ENCODE results near the gene TARBP1.
A peak's percentile ranks its signal among the peaks of the same experiment; 100 is the strongest.
"Not testable (repeated sequence)": the region's sequence is repeated elsewhere in the genome, so short reads cannot be mapped to it uniquely, and the experiment has no call there.

The TARBP1 gene, protein sequence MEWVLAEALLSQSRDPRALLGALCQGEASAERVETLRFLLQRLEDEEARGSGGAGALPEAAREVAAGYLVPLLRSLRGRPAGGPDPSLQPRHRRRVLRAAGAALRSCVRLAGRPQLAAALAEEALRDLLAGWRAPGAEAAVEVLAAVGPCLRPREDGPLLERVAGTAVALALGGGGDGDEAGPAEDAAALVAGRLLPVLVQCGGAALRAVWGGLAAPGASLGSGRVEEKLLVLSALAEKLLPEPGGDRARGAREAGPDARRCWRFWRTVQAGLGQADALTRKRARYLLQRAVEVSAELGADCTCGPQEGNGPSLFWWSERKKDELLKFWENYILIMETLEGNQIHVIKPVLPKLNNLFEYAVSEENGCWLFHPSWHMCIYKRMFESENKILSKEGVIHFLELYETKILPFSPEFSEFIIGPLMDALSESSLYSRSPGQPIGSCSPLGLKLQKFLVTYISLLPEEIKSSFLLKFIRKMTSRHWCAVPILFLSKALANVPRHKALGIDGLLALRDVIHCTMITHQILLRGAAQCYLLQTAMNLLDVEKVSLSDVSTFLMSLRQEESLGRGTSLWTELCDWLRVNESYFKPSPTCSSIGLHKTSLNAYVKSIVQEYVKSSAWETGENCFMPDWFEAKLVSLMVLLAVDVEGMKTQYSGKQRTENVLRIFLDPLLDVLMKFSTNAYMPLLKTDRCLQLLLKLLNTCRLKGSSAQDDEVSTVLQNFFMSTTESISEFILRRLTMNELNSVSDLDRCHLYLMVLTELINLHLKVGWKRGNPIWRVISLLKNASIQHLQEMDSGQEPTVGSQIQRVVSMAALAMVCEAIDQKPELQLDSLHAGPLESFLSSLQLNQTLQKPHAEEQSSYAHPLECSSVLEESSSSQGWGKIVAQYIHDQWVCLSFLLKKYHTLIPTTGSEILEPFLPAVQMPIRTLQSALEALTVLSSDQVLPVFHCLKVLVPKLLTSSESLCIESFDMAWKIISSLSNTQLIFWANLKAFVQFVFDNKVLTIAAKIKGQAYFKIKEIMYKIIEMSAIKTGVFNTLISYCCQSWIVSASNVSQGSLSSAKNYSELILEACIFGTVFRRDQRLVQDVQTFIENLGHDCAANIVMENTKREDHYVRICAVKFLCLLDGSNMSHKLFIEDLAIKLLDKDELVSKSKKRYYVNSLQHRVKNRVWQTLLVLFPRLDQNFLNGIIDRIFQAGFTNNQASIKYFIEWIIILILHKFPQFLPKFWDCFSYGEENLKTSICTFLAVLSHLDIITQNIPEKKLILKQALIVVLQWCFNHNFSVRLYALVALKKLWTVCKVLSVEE (N-terminal part only)

DNA sequence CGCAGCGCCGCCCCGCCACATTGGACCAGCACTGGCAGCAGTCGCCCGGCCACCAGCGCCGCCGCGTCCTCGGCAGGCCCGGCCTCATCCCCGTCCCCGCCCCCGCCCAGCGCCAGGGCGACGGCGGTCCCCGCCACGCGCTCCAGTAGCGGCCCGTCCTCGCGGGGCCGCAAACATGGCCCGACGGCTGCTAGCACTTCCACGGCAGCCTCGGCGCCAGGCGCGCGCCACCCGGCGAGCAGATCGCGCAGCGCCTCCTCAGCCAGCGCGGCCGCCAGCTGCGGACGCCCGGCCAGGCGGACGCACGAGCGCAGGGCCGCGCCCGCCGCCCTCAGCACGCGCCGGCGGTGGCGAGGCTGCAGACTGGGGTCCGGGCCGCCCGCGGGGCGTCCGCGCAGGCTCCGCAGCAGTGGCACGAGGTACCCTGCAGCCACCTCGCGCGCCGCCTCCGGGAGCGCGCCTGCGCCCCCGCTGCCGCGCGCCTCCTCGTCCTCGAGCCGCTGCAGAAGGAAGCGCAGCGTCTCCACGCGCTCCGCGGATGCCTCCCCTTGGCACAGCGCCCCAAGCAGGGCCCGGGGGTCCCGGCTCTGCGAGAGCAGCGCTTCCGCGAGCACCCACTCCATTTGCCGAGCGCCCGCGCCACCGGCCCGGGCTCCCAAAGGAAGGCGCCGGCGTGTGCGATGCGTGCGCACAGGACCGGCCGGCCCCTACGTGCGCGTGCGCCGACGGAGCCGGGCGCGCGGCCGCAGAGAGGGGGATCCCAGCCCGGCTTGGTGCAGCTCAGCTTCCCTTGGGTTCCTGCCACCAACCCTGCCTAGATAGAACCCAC lies at the start of gene TARBP1:
Gene TARBP1 (minus strand): TSS at position 699 of the 829 bp plus-strand sequence. CDS start 76 bp downstream, at position 623.
- DNase-seq: peak; percentile 83

DNA sequence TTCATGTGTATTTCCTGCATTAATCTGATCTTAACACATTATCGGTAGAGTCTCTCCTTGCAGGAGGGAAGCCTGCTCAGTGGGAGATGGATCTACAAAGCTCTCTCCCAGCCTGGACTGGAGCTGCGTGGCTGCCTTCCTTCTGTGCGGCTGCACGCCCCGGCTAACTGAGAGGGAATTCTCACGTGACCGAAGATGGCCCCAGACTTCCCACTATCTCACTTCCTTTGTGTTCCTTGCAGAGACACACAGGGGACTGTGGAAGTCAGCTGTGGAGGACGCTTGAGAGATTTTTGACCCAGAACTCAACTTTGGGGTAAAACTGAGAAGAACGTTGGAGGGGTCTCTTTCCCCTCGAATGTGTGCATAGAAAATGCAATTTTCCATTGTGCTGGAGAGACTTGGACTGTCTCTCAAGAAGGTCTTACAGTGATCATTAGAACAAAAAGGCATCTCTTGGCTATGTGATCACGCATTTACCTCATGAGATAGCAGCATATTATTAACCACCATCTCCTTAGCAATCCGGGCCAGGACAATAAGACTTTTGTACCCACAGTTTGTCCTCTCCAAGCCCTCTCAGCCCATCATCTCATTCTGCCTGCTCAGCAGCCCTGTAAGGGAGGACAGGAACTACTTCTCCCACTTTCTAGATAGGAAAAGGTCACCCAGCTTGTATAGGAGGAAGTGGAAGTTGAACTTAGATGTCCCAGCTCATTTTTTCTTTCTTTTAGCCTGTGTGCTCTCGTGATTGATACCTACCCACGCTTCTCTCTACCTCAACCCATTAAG lies 49.3 kb upstream of the TARBP1 start:
- no peak for DNase-seq

DNA sequence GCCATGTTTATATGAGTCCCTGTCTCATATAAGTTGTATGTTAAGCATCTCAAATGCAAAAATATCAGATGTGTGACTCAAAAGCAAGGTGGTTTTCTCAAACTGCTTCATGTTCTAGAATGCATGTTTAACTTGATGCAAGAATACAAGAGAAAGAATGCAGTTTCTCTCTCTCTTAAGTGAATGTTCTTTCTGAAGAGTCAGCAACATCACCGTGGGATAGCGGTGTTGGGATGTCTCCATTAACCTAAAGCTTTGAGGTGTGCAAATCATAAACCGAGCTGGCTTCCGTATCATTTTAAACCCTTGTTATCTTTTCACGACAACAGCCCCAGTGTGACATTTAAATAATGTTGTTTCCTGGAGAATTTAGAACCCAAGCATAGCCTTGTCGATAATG lies 48.4 kb upstream of the TARBP1 start:
- DNase-seq: no peak

DNA sequence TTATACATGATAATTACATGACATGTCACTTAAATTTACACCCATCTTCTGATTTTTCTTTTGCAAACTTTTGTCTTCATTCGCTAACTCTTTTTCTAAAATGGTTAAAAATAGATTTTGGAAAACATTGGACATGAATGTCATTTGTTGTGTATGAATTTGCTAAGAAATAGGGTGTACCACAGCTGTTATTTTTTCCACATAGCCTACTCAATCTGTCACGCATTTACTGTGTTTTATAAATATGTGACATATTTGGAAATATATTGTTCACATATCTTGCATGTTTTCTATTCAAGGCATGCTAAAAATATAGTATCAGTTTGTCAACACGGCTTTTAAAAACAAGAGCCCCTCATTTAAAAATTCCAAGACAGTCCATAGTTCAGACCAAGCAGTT lies 47.9 kb upstream of the TARBP1 start:
- no peak for DNase-seq

DNA sequence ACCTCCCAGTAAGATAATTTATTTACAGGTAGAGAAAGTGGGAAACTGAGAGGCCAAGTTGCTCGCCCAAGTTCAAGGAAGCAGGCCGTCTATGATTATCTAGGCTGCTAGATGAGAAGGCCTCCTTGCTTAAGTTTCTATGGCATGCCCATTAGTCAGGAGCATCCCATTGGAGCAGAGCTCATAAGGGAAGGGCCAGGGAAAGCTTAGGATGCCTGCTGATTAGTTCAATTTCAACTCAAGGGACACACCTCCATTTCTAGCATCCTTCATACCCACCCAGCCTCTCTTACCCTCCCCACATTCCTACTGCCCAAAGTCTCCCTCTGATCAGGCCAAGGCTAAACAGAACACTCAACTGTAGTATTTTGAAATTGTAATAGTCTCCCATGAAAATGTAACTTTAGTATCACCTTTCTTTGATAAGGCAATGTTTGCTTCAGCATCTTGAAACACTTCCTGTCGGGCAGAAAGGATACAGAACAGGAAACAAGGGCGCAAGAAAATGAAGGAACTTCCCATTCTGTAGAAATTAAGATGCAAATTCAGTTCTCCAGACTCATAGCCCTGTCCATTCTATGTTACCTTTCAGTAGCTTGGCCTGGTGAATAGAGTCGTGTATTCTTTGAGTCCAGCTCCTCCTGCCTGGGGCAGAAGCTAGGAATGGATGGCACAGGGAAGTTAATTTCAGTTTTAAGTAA lies 46.3 kb upstream of the TARBP1 start:
- DNase-seq: no peak

DNA sequence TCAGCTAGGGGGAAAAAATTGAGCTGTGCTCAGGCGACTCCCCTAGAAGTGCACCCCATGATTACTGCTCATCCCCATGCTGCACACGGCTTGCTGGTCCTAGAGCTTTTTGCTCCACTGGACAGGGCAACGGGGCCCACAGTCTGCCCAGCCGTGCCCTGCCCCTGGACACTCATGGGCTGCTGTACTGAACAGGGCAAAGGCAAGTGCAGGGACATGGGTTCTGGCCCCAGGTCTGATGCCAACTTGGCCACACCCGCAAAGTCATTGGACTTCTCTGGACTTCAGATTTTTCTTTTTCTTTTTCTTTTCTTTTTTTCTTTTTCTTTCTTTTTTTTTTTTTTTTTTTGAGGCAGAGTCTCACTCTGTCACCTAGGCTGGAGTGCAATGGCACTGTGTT lies 42.9 kb upstream of the TARBP1 start:
- DNase-seq: no peak

DNA sequence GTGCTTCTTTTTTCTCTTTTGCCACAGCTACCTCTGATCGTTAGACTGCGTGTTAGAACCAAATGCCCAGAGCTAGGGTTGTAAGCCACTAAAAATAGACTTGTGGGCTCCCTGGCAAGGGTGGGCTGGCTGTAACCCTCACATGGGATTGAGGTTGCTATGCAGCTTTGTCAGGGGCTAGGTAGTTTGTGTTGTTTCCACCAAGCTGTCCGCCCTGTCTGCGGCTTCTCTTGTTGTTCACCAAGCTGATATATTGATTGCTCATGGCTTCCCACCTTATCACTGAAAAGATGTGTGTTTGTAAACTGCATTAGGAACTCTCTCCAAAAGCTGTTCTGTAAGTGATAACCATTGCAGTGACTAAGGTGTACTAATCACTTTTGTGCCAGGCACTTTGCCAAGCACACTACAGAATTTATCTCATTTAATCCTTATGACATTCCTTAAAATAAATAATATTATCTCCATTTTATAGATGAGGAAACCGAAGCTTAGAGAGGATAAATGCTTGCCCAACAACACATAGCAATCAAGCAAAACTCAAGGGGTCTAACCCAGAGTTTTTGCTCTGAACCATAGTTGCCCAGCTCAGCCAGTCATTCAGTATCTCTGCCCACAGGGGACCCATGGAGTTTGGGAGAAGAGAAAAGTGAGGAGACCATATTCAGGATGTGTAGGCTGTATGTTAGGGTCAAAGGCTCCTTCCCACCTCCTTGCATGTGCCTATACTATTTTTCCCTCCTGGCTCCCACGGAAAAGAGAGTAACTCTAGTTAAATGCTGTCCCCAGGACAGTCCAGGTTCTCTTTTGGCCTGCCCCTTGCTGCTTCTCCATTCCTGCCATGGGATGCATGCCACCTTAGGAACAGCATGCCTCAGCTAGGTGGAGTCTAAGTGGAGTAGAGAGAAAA lies 42.2 kb upstream of the TARBP1 start:
- DNase-seq: peak; percentile 91

DNA sequence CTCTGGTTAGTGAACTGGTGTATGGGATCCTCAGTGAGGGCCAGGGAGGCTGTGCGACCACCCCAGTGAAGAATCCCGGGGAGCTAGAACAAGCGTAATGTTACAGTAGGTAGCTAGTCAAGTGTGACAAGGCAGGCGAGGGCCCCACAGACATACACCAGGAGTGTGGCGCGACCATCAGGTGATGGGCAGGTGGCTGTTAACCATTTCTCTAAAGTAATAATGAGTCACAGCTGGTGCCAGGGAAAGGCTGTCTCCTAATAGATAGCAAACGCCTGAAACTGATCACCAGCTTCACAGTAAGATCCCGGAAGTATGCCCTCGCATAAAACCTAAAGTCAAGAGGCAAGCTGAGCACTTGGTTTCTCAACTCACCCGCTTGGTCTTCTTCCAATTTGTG lies 40.5 kb upstream of the TARBP1 start:
- DNase-seq: no peak

DNA sequence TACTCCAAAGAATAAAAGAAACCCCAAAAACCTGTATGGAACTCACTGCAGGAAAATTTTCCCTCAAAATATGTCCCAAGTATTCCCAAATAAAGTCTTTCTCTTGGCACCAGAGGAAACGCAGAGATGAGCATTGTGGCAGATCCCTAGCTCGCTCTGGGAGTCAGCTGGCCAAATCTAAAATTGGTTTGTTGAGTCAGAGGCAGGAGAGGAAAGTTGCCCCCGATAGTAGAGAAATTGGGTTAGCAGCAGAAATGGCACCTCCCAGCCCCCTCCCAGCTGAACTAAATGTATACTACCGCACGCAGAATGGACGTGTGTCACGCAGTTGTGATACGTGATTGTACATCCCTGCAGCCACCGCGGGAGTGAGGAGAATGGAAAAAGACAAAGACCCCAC lies 39.9 kb upstream of the TARBP1 start:
- DNase-seq: no peak

DNA sequence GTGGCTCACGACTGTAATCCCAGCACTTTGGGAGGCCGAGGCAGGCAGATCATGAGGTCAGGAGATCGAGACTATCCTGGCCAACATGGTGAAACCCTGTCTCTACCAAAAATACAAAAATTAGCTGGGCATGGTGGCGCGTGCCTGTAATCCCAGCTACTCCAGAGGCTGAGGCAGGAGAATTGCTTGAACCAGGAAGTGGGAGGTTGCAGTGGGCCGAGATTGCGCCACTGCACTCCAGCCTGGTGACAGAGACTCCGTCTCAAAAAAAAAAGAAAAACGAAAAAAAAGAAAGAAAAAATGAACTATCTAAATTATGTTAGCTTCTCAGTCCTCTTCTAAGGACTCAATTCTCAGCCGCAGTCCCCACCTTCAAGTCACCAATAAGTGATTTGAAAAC lies 39.1 kb upstream of the TARBP1 start:
- not testable (repeated sequence) for DNase-seq

DNA sequence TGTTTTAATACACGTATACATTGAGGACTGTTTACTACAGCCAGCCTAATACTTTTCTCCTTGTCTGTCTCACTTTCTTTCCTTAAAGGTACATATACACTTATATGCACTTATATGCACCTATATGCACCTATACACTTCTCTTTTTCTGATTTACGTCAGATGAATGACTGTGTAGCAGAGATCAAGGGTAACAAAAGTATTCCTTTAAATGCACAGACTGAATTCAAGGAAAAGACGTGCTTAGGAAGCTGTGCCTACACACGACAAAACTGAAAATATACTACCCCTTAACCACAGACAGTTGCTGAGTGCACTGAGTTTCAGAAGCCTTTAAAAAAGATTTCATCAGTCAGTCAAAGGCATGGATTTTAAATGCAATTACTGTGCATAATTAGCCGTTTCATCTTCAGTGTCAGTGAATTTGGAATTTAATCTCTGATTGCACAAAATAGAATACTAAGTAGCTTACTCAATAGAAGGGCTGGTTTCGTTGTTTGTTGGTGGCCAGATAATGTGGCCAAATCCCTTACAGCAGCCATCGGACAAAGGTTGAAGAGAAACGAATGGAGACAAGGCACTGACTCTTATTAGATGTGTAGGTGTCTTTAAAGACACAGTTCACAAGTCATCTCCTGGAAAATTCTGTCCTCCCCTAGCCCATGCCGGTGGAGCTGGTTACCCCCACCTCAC lies 38.3 kb upstream of the TARBP1 start:
- DNase-seq: no peak

DNA sequence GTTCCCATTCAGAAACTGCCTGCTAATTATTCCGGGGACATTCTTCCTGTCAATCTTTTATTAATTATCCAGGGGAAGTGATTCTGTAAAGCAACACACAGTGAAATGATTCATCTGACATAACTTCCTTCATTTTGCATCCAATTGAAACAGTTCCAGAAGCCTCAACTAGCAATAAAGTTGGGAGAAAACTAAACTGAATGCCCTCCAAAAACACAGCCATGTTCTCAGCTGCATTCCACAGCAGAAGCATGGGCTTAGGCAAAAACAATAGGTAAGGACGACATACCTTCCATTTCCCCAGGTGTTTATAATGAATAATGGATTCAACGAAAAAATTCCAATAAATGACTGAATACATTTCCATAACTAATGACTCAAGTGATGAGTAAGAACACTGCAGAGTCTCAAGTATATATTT lies 36.9 kb upstream of the TARBP1 start:
- DNase-seq: no peak

DNA sequence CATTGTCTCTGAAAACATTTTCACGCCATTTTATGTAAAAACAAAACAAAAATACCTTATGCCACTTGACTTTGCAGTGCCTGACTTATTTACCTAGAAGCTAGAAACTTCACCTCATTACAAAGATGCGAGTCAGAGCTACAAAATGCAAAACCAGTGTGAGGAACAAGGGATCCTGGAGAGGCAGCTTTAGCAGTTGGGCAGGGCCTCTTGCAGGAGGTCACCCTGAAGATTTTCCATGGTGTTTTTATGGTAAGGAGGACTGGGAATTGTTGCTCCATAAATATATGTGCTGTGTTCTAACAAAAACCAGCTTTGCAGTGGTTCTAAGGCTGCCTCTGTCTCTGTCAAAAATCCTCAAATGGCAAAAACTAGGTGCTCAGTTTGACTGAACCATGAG lies 36.4 kb upstream of the TARBP1 start:
- DNase-seq: no peak

DNA sequence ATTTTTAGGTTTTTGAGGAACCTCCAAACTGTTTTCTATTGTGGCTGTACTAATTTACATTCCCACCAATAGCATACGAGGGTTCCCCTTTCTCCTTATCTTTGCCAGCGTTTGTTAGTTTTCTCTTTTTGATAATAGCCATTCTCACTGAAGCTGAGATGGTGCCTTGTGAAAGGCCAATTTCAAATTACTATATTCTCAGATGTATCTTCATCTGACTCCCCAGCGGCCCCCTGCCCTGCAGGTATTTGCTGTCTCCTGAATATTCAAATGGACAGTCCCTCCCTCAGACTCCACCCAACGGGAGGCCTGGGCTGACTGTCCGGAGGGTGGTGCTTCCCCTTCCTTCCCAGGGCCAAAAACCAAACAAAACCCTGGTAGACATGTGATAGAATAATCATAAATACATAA lies 33.5 kb upstream of the TARBP1 start:
- peak; percentile 46 for DNase-seq

DNA sequence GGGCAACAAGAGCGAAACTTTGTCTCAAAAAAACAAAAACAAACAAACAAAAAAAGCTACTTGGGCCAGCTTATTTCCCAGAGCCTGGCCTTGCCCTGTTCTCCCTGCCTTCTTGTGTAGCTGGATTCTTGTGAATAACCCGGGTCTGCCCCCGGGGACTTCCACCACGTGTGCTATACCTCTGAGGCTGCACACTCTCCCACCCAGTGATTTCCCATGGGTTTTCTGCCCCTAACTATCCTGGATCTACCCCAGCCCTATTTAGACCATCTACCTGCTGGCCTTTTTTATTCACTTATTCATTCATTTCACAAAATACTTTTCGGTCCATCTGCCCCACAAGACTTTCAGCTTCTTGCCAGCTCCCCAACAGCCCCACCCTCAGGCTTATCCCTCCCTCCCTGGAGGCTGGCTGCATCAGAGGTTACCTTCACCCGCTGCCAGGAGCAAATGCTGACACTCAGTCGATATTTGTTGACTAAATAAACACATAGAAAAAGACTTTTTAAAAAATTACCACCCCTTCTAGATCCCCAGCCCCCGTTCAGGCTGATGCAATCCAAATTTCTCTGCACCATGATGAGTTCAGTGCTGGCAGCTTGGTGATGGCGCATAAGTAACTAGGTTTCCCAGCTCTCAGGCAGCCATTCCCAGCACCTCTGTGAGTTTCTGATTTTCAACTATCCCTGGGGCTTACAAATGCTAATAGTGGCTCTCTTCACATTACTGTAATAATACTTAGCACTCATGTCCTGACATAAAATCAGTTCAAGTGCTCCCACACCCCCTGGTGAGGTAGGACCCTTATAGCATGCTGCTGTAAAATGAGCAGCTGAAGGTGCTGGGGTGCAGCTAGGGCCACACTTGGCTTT lies 30.7 kb upstream of the TARBP1 start:
- DNase-seq: no peak

DNA sequence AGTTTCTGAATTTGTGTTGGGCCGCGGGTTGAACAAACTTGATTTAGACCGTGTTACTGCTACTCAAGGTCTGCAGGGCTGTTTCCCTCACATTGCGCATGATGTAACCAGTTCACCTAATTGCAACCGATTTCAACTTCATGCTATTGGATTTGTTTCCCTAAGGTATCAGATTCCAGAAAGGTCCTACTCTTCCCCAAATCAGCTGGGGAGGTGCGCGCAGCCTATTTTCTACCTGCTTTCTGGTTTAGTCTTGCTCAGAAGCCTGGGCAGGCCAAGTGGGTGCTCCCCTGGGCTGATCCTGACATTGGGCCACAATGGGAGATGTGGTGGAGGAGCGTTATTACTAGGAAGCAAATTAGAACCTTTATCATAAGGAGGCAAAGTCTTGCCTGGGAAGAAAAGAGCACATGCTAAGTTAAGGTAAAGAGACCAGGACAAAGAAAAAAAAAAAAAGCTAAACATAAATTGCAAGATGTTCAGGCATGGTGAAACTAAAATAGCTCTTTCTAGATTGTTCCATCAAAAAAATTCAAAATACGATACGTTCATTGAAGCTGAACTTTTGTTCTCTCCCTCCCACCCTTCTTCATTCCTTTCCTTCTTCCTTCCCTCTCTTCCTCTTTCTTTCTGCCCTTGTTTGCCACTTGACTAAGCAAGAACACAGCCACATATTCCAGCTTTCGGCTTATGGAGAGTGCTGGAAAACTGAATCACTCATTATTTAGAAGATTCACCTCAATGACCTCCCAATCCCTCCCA lies 28.8 kb upstream of the TARBP1 start:
- no peak for DNase-seq

DNA sequence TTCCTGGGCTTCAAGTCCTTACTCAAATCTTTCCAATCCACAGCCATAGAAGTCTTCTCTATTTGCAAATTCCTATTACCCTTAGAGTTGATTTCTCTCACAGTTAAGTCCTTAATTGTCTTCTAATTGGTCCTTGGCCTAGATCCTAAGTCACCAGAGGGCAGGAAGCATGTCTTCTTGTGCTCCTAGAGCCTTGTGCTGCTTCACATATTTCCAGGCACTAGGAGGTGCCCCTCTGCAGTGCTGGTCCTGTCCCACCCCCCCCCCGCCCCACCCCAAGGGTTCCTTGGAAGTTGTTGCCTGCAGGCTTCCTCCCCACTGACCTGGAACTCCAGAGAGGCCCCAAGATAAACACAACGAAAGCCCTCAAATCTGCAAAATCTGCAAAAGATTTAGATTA lies 28.1 kb upstream of the TARBP1 start:
- DNase-seq: no peak

Measured in hematopoietic multipotent progenitor cell treated with erythropoietin and hydrocortisone succinate and interleukin-3 and kit ligand, for 8 days (in vitro differentiated cells).